ENCODE data around the gene UIMC1.
A peak's percentile ranks its signal among the peaks of the same experiment; 100 is the strongest.
"Not testable (repeated sequence)": the region's sequence is repeated elsewhere in the genome, so short reads cannot be mapped to it uniquely, and the experiment has no call there.

UIMC1 gene

GRCh38 chr5:177006265-177006972 lies at the start of gene UIMC1:
Gene UIMC1, minus strand, starts transcription at chr5:177006779. Its CDS starts 24,164 bp downstream, at chr5:176982615.
- DNase-seq (ENCODE audit: low read depth) = no peak

DNA sequence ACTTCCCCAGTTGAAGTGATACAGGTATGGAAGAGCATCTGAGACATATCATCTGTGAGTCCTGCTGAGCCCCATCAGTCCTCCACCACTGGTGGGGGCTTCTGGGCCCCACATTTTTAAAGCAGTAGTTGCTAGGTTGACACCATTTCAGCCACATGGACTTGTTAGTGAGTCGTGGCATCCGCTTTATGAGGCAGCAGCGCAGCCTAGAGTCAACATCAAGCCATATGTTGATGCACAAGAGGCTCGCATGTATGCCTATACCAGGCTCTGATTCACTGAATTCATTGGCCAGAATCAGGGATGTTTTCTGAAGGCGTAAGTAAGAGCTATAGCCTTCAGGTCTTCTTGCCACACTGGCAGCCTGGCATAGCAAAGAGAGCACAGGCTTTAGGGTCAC lies 42.7 kb upstream of the UIMC1 start:
- no peak for DNase-seq (ENCODE audit: low read depth)

GRCh38 chr5:177048531-177048930 lies 42.0 kb upstream of the UIMC1 start:
- DNase-seq (ENCODE audit: low read depth) = not testable (repeated sequence)

DNA sequence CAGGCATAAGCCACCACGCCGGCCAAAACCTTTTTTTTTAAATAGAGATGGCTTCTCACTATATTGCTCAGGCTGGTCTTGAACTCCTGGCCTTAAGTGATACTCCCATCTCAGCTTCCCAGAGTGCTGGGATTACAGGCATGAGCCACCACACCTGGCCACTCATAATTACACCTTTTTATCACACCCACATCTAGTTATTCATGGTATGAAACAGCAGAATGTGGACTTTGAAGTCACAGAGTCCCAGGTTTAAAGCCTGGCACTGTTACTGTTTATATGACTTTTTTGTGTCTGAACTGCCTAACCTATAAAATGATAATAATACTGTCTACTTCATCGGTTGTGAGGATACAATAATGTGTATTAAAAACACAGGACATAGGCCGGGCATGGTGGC lies 39.1 kb upstream of the UIMC1 start:
- no peak for DNase-seq (ENCODE audit: low read depth)

- DNase-seq (ENCODE audit: low read depth) = no peak
Measured at GRCh38 chr5:177044641-177045040, 38.1 kb upstream of the UIMC1 start.

GRCh38 chr5:177043958-177044357 lies 37.4 kb upstream of the UIMC1 start:
- no peak for DNase-seq (ENCODE audit: low read depth)

- DNase-seq (ENCODE audit: low read depth) = no peak
Measured at GRCh38 chr5:177043114-177043513, 36.5 kb upstream of the UIMC1 start.

DNA sequence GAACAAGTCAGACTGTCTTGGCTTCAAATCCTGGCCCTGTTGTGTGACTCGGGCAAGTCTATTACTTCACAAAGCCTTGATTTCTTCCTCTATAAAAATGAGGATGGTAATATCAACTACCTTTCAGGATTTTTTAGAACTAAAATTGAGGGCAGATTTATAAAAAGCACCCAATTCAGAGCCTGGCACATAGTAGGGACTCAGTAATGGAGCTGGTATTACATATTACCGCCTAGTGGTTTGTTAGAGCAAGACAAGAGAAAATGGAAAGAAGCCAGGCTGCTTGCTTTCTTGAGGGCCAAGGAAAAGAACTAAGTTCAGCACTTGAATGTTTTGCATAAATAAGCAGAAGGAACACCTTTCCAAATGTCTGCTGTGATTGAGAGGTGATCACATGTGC lies 35.4 kb upstream of the UIMC1 start:
- no peak for DNase-seq (ENCODE audit: low read depth)

DNA sequence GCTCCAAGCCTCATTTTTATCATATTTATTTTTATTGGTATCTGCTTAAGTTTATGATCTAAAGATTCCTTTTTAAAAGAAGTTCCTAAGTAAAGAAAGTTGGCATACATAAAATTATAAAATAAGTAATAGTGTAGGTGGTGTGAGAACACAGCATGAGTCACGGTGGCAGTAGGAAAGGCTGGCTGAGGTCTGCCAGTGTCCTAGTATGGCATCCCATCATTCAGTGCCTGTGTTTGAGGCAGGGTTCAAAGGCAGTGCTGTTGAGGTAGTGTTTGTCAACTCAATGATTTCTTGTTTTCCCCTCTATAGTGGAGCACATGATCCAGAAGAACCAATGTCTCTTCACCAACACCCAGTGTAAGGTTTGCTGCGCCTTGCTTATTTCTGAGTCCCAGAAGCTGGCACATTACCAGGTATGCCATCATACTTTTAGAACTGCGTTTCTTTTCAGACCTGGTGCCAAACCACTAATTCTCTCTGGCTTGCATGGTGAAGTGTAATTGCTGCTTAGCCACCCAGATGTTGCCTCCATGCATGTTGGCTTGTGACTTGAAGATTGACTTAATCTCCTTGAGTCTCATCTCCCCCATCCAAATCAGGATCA lies 34.3 kb upstream of the UIMC1 start:
- DNase-seq (ENCODE audit: low read depth) = peak; percentile 65

DNA sequence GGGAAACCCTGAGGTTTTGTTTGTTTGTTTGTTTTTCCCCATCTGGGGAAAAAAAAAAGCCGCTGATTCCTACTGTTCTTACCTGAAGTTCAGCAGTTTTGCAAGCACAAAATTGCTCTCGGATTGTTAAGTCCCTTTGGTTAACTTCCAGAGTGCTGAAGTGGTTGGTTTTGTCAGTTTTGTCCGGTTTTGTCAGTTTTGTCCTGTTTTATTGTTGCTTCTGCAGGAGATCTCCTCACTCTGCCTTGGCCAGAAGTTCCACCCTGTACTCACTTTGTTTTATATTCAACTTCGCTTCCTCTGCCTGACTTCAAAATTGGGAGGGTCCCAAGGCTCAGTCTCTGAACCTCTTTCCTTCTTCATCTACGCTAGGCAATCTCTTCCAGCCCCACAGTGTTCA lies 30.3 kb upstream of the UIMC1 start:
- no peak for DNase-seq (ENCODE audit: low read depth)

GRCh38 chr5:177036443-177036842 lies 29.9 kb upstream of the UIMC1 start:
- no peak for DNase-seq (ENCODE audit: low read depth)

DNA sequence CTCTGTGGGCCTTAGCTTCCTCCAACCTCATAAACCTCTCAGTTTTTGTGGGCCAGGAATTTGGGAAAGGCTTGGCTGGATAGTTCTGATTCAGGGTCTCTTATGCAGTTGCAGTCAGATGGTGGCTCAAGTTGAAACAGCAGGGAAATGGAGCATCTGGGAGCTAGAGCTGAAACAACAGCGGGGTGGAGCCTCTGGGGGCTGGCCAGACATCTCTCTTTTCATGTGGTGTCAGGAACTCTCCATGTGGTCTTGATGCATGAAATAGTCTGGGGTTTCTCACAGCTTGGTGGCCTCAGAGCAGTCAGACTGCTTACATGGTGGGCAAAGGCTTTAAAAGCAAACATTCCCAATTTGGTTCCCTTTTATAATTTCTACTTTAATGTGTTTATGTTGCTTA lies 29.4 kb upstream of the UIMC1 start:
- no peak for DNase-seq (ENCODE audit: low read depth)

DNA sequence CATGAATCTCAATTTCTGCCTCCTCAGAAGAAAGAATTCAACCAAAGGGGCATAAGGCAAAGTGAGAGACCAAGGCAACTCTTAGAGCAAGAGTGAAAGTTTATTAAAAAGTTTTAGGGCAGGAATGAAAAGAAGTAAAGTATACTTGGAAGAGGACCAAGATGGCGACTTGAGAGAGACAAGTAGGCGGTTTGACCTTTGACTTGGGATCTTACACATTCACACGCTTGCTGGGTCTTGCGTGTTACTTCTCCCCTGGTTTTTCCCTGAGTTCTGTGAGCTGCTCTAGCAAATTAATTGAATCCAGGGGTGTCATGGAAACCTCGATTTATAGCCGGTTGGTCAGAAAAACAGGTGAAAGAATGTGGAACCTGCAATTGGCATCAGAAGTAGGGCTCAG lies 22.9 kb upstream of the UIMC1 start:
- DNase-seq (ENCODE audit: low read depth) = no peak

DNA sequence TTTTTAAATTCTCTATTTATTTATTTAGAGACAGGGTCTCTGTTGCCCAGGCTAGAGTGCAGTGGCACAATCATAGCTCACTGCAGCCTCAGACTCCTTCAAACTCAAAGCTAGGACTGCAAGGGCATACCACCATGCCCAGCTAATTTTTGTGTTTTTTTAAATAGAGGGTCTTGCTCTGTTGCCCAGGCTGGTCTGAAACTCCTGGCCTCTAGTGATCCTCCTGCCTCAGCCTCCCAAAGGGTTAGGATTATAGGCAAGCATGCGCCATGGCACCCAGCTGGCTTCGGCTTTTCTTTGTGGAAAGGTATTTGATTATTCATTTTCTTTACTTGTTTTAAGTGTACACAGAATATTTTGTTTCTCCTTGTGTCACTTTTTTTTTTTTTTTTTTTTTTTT lies 21.1 kb upstream of the UIMC1 start:
- no peak for DNase-seq (ENCODE audit: low read depth)

- no peak for DNase-seq (ENCODE audit: low read depth)
Measured at GRCh38 chr5:177025101-177025601, 18.6 kb upstream of the UIMC1 start.

DNA sequence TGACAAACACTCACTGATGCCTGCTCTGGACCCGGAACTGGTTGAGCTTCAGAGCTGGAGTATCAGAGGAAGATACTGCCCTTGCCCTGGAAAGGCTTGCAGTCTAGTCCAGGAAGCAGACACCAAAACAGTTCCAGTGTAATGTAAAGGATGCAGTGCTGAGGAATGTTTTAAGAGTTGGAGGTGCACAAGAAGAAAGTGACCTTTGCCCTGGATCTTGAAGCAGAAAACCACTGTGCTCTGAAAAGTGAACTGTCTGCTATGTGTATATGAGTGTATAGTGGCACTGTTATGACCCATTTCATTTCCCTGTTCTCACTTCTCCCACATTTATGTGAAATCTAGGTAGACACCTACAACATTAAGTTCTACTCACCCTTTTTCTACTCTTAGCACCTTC lies 18.0 kb upstream of the UIMC1 start:
- no peak for DNase-seq (ENCODE audit: low read depth)

DNA sequence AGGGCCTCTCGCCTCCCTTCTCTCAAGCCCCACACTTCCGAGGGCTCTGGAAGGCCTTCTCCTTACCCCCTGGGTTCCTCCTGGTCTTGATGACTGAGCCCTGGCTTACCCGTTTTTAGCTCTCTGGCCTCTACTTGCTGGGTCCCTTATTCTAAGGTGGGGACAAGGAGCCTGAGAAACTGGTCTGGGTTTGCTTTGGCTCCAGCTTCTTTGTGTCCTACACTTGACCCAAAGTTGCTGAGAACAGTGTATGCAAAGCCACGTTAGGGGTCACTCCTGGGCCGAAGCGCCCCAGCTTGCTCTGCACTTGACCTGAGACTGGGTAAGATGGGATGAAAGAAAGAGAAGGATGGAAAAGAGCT lies 16.7 kb upstream of the UIMC1 start:
- DNase-seq (ENCODE audit: low read depth) = no peak

- DNase-seq (ENCODE audit: low read depth) = no peak
Measured at GRCh38 chr5:177022386-177023302, 16.1 kb upstream of the UIMC1 start, which contains the start of gene ZNF346. Gene ZNF346, plus strand, starts transcription at chr5:177022696. Its CDS starts 43 bp downstream, at chr5:177022739.

- no peak for DNase-seq (ENCODE audit: low read depth)
Measured at GRCh38 chr5:177020033-177020432, 13.5 kb upstream of the UIMC1 start.

- no peak for DNase-seq (ENCODE audit: low read depth)
Measured at GRCh38 chr5:177018341-177018740, 11.8 kb upstream of the UIMC1 start.

DNA sequence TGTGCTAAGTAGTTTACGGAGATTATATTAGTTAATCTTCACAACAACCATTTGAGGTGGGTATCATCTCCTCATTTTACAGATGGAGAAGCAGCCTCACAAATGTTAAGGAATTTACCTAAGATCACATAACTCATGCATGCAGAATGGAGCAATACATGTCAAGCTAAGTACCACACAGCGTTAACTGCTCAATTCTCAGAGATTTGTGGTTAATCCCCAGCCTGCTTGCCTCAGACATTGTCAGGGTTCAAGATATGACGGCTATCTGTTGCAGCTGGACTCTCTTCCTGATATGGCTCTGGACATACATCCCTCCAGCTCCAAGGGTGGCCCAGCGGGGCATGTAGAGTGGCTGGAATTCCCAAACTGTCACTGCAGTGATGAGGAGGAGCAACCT lies 8.6 kb upstream of the UIMC1 start:
- no peak for DNase-seq (ENCODE audit: low read depth)

DNA sequence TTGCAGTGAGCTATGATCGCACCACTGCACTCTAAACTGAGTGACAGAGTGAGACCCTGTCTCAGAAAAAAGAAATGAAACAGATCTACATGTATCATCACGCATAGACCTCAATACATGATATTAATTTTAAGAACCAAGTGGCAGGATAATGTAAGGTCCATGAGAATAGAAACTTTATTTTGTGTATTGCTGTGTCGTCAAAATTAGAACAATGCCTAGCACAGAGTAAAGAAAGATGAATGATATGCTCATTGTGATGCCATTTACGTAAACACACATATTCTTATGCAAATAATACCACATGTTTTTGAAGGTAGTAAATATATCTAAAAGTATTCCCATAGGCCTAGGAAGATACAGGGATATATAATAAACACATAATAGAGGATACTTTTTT lies 3.6 kb upstream of the UIMC1 start:
- DNase-seq (ENCODE audit: low read depth) = no peak

DNA sequence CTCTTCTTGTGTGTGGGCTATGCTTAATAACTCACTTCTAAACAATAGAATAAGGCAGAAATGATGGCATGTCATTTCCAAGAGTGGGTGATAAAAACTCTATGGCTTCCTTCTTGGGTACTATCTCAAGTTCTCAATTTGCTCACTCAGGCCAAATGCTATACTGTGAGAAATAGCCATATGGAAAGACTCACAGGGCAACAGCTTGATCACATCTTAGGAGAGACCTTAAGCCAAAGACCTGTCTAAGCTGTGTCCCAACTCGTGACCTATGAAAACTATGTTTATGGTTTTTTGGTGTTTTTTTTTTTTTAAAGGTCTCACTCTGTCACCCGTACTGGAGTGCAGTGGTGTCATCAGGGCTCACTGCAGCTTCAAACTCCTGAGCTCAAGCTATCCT lies 2.1 kb upstream of the UIMC1 start:
- DNase-seq (ENCODE audit: low read depth) = no peak
